HepG2 (cell line): ENCODE measurements around the gene DHX58. TPM values are rescaled to one million over a fixed set of nuclear protein-coding genes. Genes with fewer than 3 reads are reported as not detected.

Source experiments
- ATAC-seq: fragments of 200-7000 bp; cut with Tn5 transposase; 3 replicates; pipeline ENCODE4 v1.9.1; 2020; ENCODE audit warnings: mild to moderate bottlenecking, moderate library complexity
- BruUV-seq: library from RNA; stranded (reverse); fragments of 400-500 nt; replicated peaks from 2 replicates; lab custom pipeline; 2021; lab: Mats Ljungman, UMichigan
- CTCF ChIA-PET: fragments of 300-600 bp; formaldehyde crosslinking; extraction: SDS; loops from one replicate; lab custom pipeline; 2021; ENCODE audit warnings: low total read pairs, inconsistent platforms, low intra/inter-chr PET ratio; lab: Yijun Ruan, JAX
- POLR2A ChIA-PET: fragments of 350-600 bp; sonication (Branson Sonifier 250); formaldehyde crosslinking; loops from one replicate; lab custom pipeline; 2020; ENCODE audit warnings: antibody characterized with exemption, inconsistent platforms; lab: Yijun Ruan, JAX
- DNase-seq: peaks from one replicate; pipeline ENCODE4 v3.0.0-alpha.2; 2015; ENCODE audit warnings: low spot score
- FAIRE-seq: peaks from 3 replicates; lab custom pipeline; 2011; peaks lifted over from hg19 to GRCh38; lab: Jason Lieb, UNC
- H2AFZ ChIP-seq: one replicate; pipeline ENCODE4 v1.6.1; 2011; ENCODE audit warnings: low read length, inconsistent platforms
- H3K27ac ChIP-seq: fragments of 300-600 bp; 3 replicates; pipeline ENCODE4 v1.8.0; 2011; ENCODE audit warnings: mixed run types, mild to moderate bottlenecking, mixed read lengths, low read length, inconsistent platforms; ENCODE audit not compliant: insufficient read depth; ENCODE audit errors: extremely low read length
- H3K27me3 ChIP-seq, 2 experiments: fragments of 200-600 bp in 1 of 2; 2 replicates in 1 of 2; 3 replicates in 1 of 2; pipeline versions ENCODE4 v1.6.0 to v1.8.0; 2011; ENCODE audit warnings: low read length in 2 of 2, mild to moderate bottlenecking in 2 of 2, moderate library complexity in 2 of 2, inconsistent platforms in 1 of 2; ENCODE audit not compliant: insufficient read depth in 2 of 2, control insufficient read depth in 1 of 2
- H3K36me3 ChIP-seq, 2 experiments: fragments of 200-600 bp in 1 of 2; replicated peaks in 1 of 2; 2 replicates in 1 of 2; 3 replicates in 1 of 2; pipeline versions ENCODE4 v1.5.1 to v1.8.0; 2011; ENCODE audit warnings: low read length in 2 of 2, inconsistent platforms in 1 of 2; ENCODE audit not compliant: insufficient read depth in 2 of 2, control insufficient read depth in 1 of 2
- H3K4me1 ChIP-seq: 2 replicates; pipeline ENCODE4 v1.5.1; 2012; ENCODE audit warnings: low read length, inconsistent platforms; ENCODE audit not compliant: insufficient read depth
- H3K4me2 ChIP-seq: 2 replicates; pipeline ENCODE4 v1.6.0; 2011; ENCODE audit warnings: low read depth, low read length, inconsistent platforms
- H3K4me3 ChIP-seq, 3 experiments: fragments of 200-600 bp in 1 of 3; sonication (generic), shearing (Covaris generic) in 1 of 3; replicated peaks in 1 of 3; 2 replicates each; pipeline ENCODE4 v1.5.1; 2011 to 2016; ENCODE audit warnings: low read length in 3 of 3, inconsistent platforms in 2 of 3, low read depth in 2 of 3, mild to moderate bottlenecking in 2 of 3, control low read depth in 1 of 3, mixed read lengths in 1 of 3; ENCODE audit not compliant: insufficient read depth in 1 of 3
- H3K79me2 ChIP-seq: one replicate; pipeline ENCODE4 v1.6.1; 2011; ENCODE audit warnings: low read length, inconsistent platforms; ENCODE audit not compliant: insufficient read depth
- H3K9ac ChIP-seq: 2 replicates; pipeline ENCODE4 v1.6.0; 2011; ENCODE audit warnings: mild to moderate bottlenecking, low read depth, low read length, inconsistent platforms; ENCODE audit not compliant: insufficient read depth
- H3K9me3 ChIP-seq: 2 replicates; pipeline ENCODE4 v1.5.1; 2012; ENCODE audit warnings: mild to moderate bottlenecking, low read length
- H4K20me1 ChIP-seq: 2 replicates; pipeline ENCODE4 v1.6.0; 2011; ENCODE audit warnings: inconsistent platforms, mild to moderate bottlenecking, low read length, moderate library complexity; ENCODE audit not compliant: insufficient read depth
- CENPX ChIP-seq: sonication (generic); formaldehyde crosslinking; IDR thresholded peaks from 2 replicates; pipeline ENCODE4 v1.9.0; 2021; ENCODE audit warnings: mild to moderate bottlenecking, missing genetic modification reagents, moderate library complexity
- ELF3 ChIP-seq: IDR thresholded peaks from 2 replicates; pipeline ENCODE4 v1.6.1; 2016; ENCODE audit warnings: missing genetic modification reagents, missing compliant biosample characterization
- EZH2 ChIP-seq: conservative IDR thresholded peaks from 2 replicates; pipeline ENCODE4 v1.6.1; 2012; ENCODE audit warnings: mild to moderate bottlenecking, low read depth, low read length, moderate library complexity
- HMG20A ChIP-seq: IDR thresholded peaks from 2 replicates; pipeline ENCODE4 v1.6.1; 2016; ENCODE audit warnings: borderline replicate concordance
- RBAK ChIP-seq: sonication (generic); formaldehyde crosslinking; IDR thresholded peaks from 2 replicates; pipeline ENCODE4 v1.5.1; 2020; ENCODE audit warnings: mild to moderate bottlenecking, missing genetic modification reagents
- SIX1 ChIP-seq: sonication (generic); formaldehyde crosslinking; IDR thresholded peaks from 2 replicates; pipeline ENCODE4 v1.4.0; 2020; ENCODE audit warnings: missing genetic modification reagents, borderline replicate concordance
- SRF ChIP-seq: IDR thresholded peaks from 2 replicates; pipeline ENCODE4 v1.6.1; 2011; ENCODE audit warnings: mild to moderate bottlenecking, low read depth, low read length, moderate library complexity
- ZMYM3 ChIP-seq: sonication (generic); formaldehyde crosslinking; IDR thresholded peaks from 2 replicates; pipeline ENCODE4 v1.5.1; 2020; ENCODE audit warnings: mild to moderate bottlenecking, missing genetic modification reagents
- ZNF251 ChIP-seq: sonication (generic); formaldehyde crosslinking; IDR thresholded peaks from 2 replicates; pipeline ENCODE4 v1.9.0; 2021; ENCODE audit warnings: mild to moderate bottlenecking, missing genetic modification reagents
- ZNF335 ChIP-seq: sonication (generic); formaldehyde crosslinking; IDR thresholded peaks from 2 replicates; pipeline ENCODE4 v1.4.0; 2020; ENCODE audit warnings: missing genetic modification reagents
- ZNF33A ChIP-seq: sonication (generic); formaldehyde crosslinking; IDR thresholded peaks from 2 replicates; pipeline ENCODE4 v1.5.1; 2020; ENCODE audit warnings: missing genetic modification reagents, mild to moderate bottlenecking, moderate library complexity, borderline replicate concordance
- ZNF557 ChIP-seq: sonication (generic); formaldehyde crosslinking; IDR thresholded peaks from 2 replicates; pipeline ENCODE4 v1.4.0; 2020; ENCODE audit warnings: missing genetic modification reagents
- ZNF563 ChIP-seq: sonication (generic); formaldehyde crosslinking; IDR thresholded peaks from 2 replicates; pipeline ENCODE4 v1.8.0; 2022; ENCODE audit warnings: mild to moderate bottlenecking, moderate library complexity, missing genetic modification reagents
- ZNF644 ChIP-seq: IDR thresholded peaks from 2 replicates; pipeline ENCODE4 v1.6.1; 2016; ENCODE audit warnings: low read depth
- ZNF678 ChIP-seq: sonication (generic); formaldehyde crosslinking; IDR thresholded peaks from 2 replicates; pipeline ENCODE4 v1.4.0; 2020; ENCODE audit warnings: mild to moderate bottlenecking, missing genetic modification reagents
- ZNF768 ChIP-seq: sonication (generic); formaldehyde crosslinking; IDR thresholded peaks from 2 replicates; pipeline ENCODE4 v1.4.0; 2020; ENCODE audit warnings: missing genetic modification reagents
- ZNF780A ChIP-seq: sonication (generic); formaldehyde crosslinking; IDR thresholded peaks from 2 replicates; pipeline ENCODE4 v1.8.0; 2022; ENCODE audit warnings: mild to moderate bottlenecking, missing genetic modification reagents, moderate library complexity
- ZNF781 ChIP-seq: sonication (generic); formaldehyde crosslinking; IDR thresholded peaks from 2 replicates; pipeline ENCODE4 v1.5.1; 2020; ENCODE audit warnings: borderline replicate concordance, mild to moderate bottlenecking, missing genetic modification reagents; ENCODE audit errors: not compliant biosample characterization
- ZNF841 ChIP-seq: sonication (generic); formaldehyde crosslinking; IDR thresholded peaks from 2 replicates; pipeline ENCODE4 v1.8.1; 2023; ENCODE audit warnings: missing genetic modification reagents, borderline replicate concordance
- WGBS: methylation state at CpG from one replicate; pipeline ENCODE4 v1.1.6; 2017; ENCODE audit warnings: low lambda C conversion rate; 5-methylcytosine and 5-hydroxymethylcytosine counted together
- in situ Hi-C: cut with HindIII; loops from 2 replicates; pipeline ENCODE4 v1.10.0; 2017; ENCODE audit warnings: low pct_unique_long_range_greater_than_20kb; ENCODE audit not compliant: extremely low pct_ligation_motif_present
- intact Hi-C: fragments of 100-400 bp; cut with micrococcal nuclease; formaldehyde crosslinking; loops from one replicate; pipeline ENCODE4 v1.10.0; 2022; ENCODE audit not compliant: unreplicated experiment
- polyA plus RNA-seq, 8 experiments: library from polyadenylated mRNA; depleted of rRNA in 3 of 8; stranded (reverse) in 7 of 8; unstranded in 1 of 8; fragments of >200 nt; fragmentation: Illumina TruSeq in 4 of 8; extraction: Trizol in 4 of 8; gene quantifications; 2 replicates each; pipeline versions ENCODE4 v1.2.1 to v1.2.3, GENCODE V29; 2011 to 2016; ENCODE audit warnings: low read depth in 4 of 8, missing spikeins in 1 of 8, mixed read lengths in 1 of 8; ENCODE audit not compliant: insufficient read depth in 1 of 8
- total RNA-seq, 5 experiments: library from RNA; depleted of rRNA; stranded (reverse); fragments of >200 nt; fragmentation: Illumina TruSeq; extraction: Trizol; gene quantifications; 2 replicates each; pipeline ENCODE4 v1.2.3, GENCODE V29; 2016; ENCODE audit warnings: low read depth in 1 of 5
- TF ChIP-seq, protein P1 (sequence below): sonication (generic); formaldehyde crosslinking; IDR thresholded peaks from 2 replicates; pipeline ENCODE4 v1.5.1; 2020; ENCODE audit warnings: missing genetic modification reagents, mild to moderate bottlenecking, borderline replicate concordance

DHX58 gene
- total and polyA plus RNA-seq, 2 of the 13 experiments (the other 11 are each of a cell fraction or from before 2014, with no cell fraction given) = 6.7 to 7.8 TPM

DNA sequence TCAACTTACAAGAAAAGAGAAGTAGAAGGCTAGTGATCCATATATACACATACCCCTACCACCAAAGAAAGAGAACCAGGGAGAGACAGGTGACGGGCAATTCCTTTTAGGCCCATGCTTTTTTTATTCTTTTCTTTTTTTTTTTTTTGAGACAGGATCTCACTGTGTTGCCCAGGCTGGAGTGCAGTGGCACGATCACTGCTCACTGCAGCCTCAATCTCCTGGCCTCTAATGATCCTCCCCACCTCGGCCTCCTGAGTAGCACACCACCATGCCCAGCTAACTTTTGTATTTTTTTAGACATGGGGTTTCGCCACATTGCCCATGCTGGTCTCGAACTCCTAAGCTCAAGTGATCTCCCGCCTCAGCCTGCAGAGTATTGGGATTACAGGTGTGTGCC is 14.9 kb upstream of the DHX58 start (continued):
- TF ChIP-seq ZNF781 (CRISPR knock-in tag) = no peak
- TF ChIP-seq ZNF780A = no peak
- TF ChIP-seq EZH2 = no peak
- no peak for TF ChIP-seq ZMYM3
- no peak for TF ChIP-seq ZNF251
- TF ChIP-seq ZNF644 (CRISPR knock-in tag) = no peak
- no peak for TF ChIP-seq ZNF768 (CRISPR knock-in tag)

DNA sequence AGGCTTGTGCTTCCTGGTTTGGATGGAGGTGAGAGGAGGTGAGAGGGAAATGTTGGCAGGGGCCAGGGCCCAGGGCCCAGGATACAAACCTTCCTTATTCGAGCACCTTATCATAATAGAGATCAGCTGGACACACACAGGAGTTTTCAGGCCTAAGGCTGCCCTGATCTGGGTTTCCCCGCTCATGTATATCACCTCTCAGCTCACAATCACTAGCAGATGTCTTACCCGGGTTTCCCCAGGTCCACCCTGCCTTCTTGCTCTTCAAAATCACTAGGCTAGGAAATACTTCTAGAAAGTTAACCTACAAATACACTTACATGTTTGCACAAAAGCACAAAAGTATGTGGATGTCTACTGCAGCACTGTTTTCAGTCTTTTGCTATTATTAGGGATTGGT is 14.3 kb upstream of the DHX58 start:
- POLR2A ChIA-PET = no interaction called here

More for the DNA sequence above, 14.3 kb upstream of the DHX58 start:
- Histone ChIP-seq H3K9ac (no peak overlapping the region), H4K20me1 (no peaks in the 10 kb centered on the region; the same call in 1 of the 2 replicates), H3K4me1 (peaks cover 9% of the 10 kb centered on the region; the same call in 1 of the 2 replicates), H2AFZ (no peak overlapping the region), H3K9me3 (no peaks in the 10 kb centered on the region), H3K4me3 (no peak overlapping the region), H3K4me2 (no peak overlapping the region), H3K79me2 (peaks cover 10% of the 10 kb centered on the region)
- DNase-seq (no peak), ATAC-seq (no peak), FAIRE-seq (no peak)
- 88% methylated on average over 3 of the region's 3 CpGs for WGBS
- CTCF ChIA-PET = no interaction called here
- TF ChIP-seq CENPX (CRISPR knock-in tag) (no peak), ELF3 (no peak), SIX1 (CRISPR knock-in tag) (no peak), ZNF563 (CRISPR knock-in tag) (no peak), SRF (no peak), HMG20A (CRISPR knock-in tag) (no peak), ZNF557 (no peak), ZNF335 (CRISPR knock-in tag) (no peak), ZNF33A (CRISPR knock-in tag) (no peak), RBAK (CRISPR knock-in tag) (no peak), ZNF841 (no peak), ZNF678 (CRISPR knock-in tag) (no peak)
- TF ChIP-seq, protein P1, sequence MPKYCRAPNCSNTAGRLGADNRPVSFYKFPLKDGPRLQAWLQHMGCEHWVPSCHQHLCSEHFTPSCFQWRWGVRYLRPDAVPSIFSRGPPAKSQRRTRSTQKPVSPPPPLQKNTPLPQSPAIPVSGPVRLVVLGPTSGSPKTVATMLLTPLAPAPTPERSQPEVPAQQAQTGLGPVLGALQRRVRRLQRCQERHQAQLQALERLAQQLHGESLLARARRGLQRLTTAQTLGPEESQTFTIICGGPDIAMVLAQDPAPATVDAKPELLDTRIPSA = no peak
- TF ChIP-seq, all 625 proteins: peak for 0
- in situ Hi-C loops = no loop called here
- intact Hi-C loops = no loop called here
- no TSS peak for BruUV-seq
- H3K27ac ChIP-seq = no peak overlapping the region
- no peaks in the 10 kb centered on the region for H3K27me3 ChIP-seq
- H3K36me3 ChIP-seq = peaks cover 37 to 65% of the 10 kb centered on the region in 2 experiments
